Measurements from ENCODE around the gene SCAPER. TPM values are rescaled to one million over a fixed set of nuclear protein-coding genes. Genes with fewer than 3 reads are reported as not detected.
A peak's percentile ranks its signal among the peaks of the same experiment; 100 is the strongest.

The SCAPER gene
- total and polyA plus RNA-seq, 2 of the 4 experiments (the other 2 are of a cell fraction) = 2.9 to 9.7 TPM

- Histone ChIP-seq H3K4me2 (ENCODE audit: low read depth, low read length) (no peak overlapping the region), H3K4me1 (ENCODE audit: control insufficient read depth, insufficient read depth, low read length) (no peaks in the 10 kb centered on the region), H3K23ac (ENCODE audit: low read depth, low read length) (no peak overlapping the region), H3K9ac (ENCODE audit: low read depth, low read length) (no peak overlapping the region), H4K8ac (ENCODE audit: low read depth in 2 of 2, low read length in 2 of 2) (no peak overlapping the region), H2BK15ac (ENCODE audit: low read depth, low read length) (no peak overlapping the region), H3K27ac (ENCODE audit: insufficient read depth, low read length) (no peak overlapping the region), H3K4me3 (ENCODE audit: insufficient read depth, low read depth, low read length) (no peak overlapping the region), H2AK5ac (ENCODE audit: low read depth, low read length) (no peak overlapping the region), H3K9me3 (ENCODE audit: control insufficient read depth, insufficient read depth, low read length) (no peaks in the 10 kb centered on the region), H3K56ac (ENCODE audit: extremely low read depth, insufficient read depth, low read length) (no peak overlapping the region), H2BK5ac (ENCODE audit: low read depth, low read length, poor library complexity, severe bottlenecking) (no peak overlapping the region), H4K5ac (ENCODE audit: low read depth, low read length) (no peak overlapping the region), H2BK120ac (ENCODE audit: low read depth, low read length) (no peak overlapping the region), H4K20me1 (ENCODE audit: insufficient read depth, low read length) (no peaks in the 10 kb centered on the region), H2BK20ac (ENCODE audit: low read depth, low read length) (no peak overlapping the region), H3K36me3 (ENCODE audit: control insufficient read depth, insufficient read depth, low read length) (no peaks in the 10 kb centered on the region), H3K9me1 (ENCODE audit: insufficient read depth, low read length) (no peaks in the 10 kb centered on the region), H3K27me3 (ENCODE audit: control insufficient read depth, insufficient read depth, low read length) (no peaks in the 10 kb centered on the region), H2AK9ac (replicated peaks; ENCODE audit: low read depth, low read length, poor library complexity) (no peak overlapping the region), H3K18ac (ENCODE audit: low read depth, low read length) (no peak overlapping the region), H4K91ac (ENCODE audit: insufficient read depth, low read depth, low read length) (no peak overlapping the region), H3K14ac (replicated peaks; ENCODE audit: low read depth, low read length) (no peak overlapping the region), H3K4ac (ENCODE audit: low read depth, low read length) (no peak overlapping the region), H3K79me1 (ENCODE audit: low read depth in 1 of 2, low read length in 2 of 2) (no peaks in the 10 kb centered on the region), H2AFZ (replicated peaks; ENCODE audit: low read length, poor library complexity) (no peak overlapping the region)
- ChIA-PET CTCF (interaction anchor here (0.6 kb wide), 1 partner anchor 1845 kb away, joined by 3 read pairs; no protein-coding TSS in a partner anchor), POLR2A (ENCODE audit: unreplicated experiment) (no interaction called here)
- dilution Hi-C loops (cut with HindIII; ENCODE audit: low sequenced_read_pairs, unreplicated experiment) = no loop called here
- no peak for TF ChIP-seq NFE2L2 (IDR thresholded peaks at IDR 0.05; ENCODE audit: low read depth, low read length)
- peak; percentile 36; the same call in 1 of the 2 replicates for TF ChIP-seq FOS (IDR thresholded peaks at IDR 0.05; ENCODE audit: low read depth, low read length)
- TF ChIP-seq, protein P1, sequence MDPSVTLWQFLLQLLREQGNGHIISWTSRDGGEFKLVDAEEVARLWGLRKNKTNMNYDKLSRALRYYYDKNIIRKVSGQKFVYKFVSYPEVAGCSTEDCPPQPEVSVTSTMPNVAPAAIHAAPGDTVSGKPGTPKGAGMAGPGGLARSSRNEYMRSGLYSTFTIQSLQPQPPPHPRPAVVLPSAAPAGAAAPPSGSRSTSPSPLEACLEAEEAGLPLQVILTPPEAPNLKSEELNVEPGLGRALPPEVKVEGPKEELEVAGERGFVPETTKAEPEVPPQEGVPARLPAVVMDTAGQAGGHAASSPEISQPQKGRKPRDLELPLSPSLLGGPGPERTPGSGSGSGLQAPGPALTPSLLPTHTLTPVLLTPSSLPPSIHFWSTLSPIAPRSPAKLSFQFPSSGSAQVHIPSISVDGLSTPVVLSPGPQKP (IDR thresholded peaks at IDR 0.05; ENCODE audit: borderline replicate concordance, low read depth, low read length) = no peak
- DNase-seq (peak; percentile 69), ATAC-seq (ENCODE audit: low read depth) (peak; percentile 93)
- no TSS peak for BruUV-seq (replicated peaks)
- in situ Hi-C loops (cut with MboI; ENCODE audit: low sequenced_read_pairs) = no loop called here
- intact Hi-C loops (cut with micrococcal nuclease) = no loop called here
- no CpG with 5 or more reads among the region's 2 CpGs for WGBS, 2 experiments (ENCODE audit: extremely low coverage in 2 of 2, insufficient read length in 1 of 2)
Measured at GRCh38 chr15:76533995-76534394, 371.1 kb downstream of the SCAPER start.
